ENCODE results near the gene WHAMM.
"Not testable (repeated sequence)": the region's sequence is repeated elsewhere in the genome, so short reads cannot be mapped to it uniquely, and the experiment has no call there.

The WHAMM gene

GRCh38 chr15:82803793-82804574 is 5.4 kb upstream of the WHAMM start:
- DNase-seq (ENCODE audit: low read depth in 3 of 3) = no peak

- DNase-seq (ENCODE audit: low read depth in 3 of 3) = no peak
Measured at GRCh38 chr15:82804575-82804949, 4.9 kb upstream of the WHAMM start.

- DNase-seq (ENCODE audit: low read depth in 3 of 3) = no peak
Measured at GRCh38 chr15:82805994-82806406, 3.4 kb upstream of the WHAMM start, which contains the start of gene FSD2. TSS of gene FSD2 (minus strand) at chr15:82806069. CDS start at chr15:82787390, 18,679 bp downstream.

GRCh38 chr15:82807920-82808633 is 1.4 kb upstream of the WHAMM start:
- no peak for DNase-seq (ENCODE audit: low read depth in 3 of 3)

GRCh38 chr15:82808634-82809041 is 790 bp upstream of the WHAMM start:
- no peak for DNase-seq (ENCODE audit: low read depth in 3 of 3)

GRCh38 chr15:82810061-82810889 is 847 bp downstream of the WHAMM start:
- peak in 1 of 3 donors; percentile 14 for DNase-seq (ENCODE audit: low read depth in 3 of 3)

- peak in 1 of 3 donors; percentile 13 for DNase-seq (ENCODE audit: low read depth in 3 of 3)
Measured at GRCh38 chr15:82810890-82811426, 1.5 kb downstream of the WHAMM start.

GRCh38 chr15:82812994-82813393 is 3.6 kb downstream of the WHAMM start:
- DNase-seq (ENCODE audit: low read depth in 3 of 3) = no peak

- DNase-seq (ENCODE audit: low read depth in 3 of 3) = no peak
Measured at GRCh38 chr15:82820128-82820527, 10.7 kb downstream of the WHAMM start.

- not testable (repeated sequence) for DNase-seq (ENCODE audit: low read depth in 3 of 3)
Measured at GRCh38 chr15:82821396-82821795, 12.0 kb downstream of the WHAMM start.

GRCh38 chr15:82821851-82822250 is 12.4 kb downstream of the WHAMM start:
- not testable (repeated sequence) for DNase-seq (ENCODE audit: low read depth in 3 of 3)

- no peak for DNase-seq (ENCODE audit: low read depth in 3 of 3)
Measured at GRCh38 chr15:82823049-82823448, 13.6 kb downstream of the WHAMM start.

- DNase-seq (ENCODE audit: low read depth in 3 of 3) = no peak
Measured at GRCh38 chr15:82828075-82828474, 18.6 kb downstream of the WHAMM start.

- DNase-seq (ENCODE audit: low read depth in 3 of 3) = no peak
Measured at GRCh38 chr15:82829234-82829633, 19.8 kb downstream of the WHAMM start.

GRCh38 chr15:82830427-82831173 is 21.2 kb downstream of the WHAMM start:
- DNase-seq (ENCODE audit: low read depth in 3 of 3) = no peak

GRCh38 chr15:82831894-82832600 is 22.6 kb downstream of the WHAMM start:
- no peak for DNase-seq (ENCODE audit: low read depth in 3 of 3)

- DNase-seq (ENCODE audit: low read depth in 3 of 3) = peak in 1 of 3 donors; percentile 17
Measured at GRCh38 chr15:82832601-82833361, 23.4 kb downstream of the WHAMM start.

- DNase-seq (ENCODE audit: low read depth in 3 of 3) = no peak
Measured at GRCh38 chr15:82833362-82833682, 23.9 kb downstream of the WHAMM start.

- no peak for DNase-seq (ENCODE audit: low read depth in 3 of 3)
Measured at GRCh38 chr15:82835391-82835917, 26.0 kb downstream of the WHAMM start.

Measured in stimulated activated CD4-positive, alpha-beta T cell treated with anti-CD3 and anti-CD28 coated beads, TNF-alpha, amount 100 ng/mL, for 48 hours (primary cell).